HG02840 (cell line): ENCODE measurements around the gene DCBLD2.

Experiments used
- ATAC-seq: cut with Tn5 transposase; IDR thresholded peaks from one replicate; pipeline ENCODE4 v1.9.1; 2021; ENCODE audit warnings: mild to moderate bottlenecking, moderate library complexity, moderate number of reproducible peaks; ENCODE audit not compliant: unreplicated experiment, low FRiP score

The DCBLD2 gene, protein sequence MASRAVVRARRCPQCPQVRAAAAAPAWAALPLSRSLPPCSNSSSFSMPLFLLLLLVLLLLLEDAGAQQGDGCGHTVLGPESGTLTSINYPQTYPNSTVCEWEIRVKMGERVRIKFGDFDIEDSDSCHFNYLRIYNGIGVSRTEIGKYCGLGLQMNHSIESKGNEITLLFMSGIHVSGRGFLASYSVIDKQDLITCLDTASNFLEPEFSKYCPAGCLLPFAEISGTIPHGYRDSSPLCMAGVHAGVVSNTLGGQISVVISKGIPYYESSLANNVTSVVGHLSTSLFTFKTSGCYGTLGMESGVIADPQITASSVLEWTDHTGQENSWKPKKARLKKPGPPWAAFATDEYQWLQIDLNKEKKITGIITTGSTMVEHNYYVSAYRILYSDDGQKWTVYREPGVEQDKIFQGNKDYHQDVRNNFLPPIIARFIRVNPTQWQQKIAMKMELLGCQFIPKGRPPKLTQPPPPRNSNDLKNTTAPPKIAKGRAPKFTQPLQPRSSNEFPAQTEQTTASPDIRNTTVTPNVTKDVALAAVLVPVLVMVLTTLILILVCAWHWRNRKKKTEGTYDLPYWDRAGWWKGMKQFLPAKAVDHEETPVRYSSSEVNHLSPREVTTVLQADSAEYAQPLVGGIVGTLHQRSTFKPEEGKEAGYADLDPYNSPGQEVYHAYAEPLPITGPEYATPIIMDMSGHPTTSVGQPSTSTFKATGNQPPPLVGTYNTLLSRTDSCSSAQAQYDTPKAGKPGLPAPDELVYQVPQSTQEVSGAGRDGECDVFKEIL

GRCh38 chr3:98901392-98902350 is at the start of gene DCBLD2:
TSS of gene DCBLD2 (minus strand) at chr3:98901695. CDS start at chr3:98901326, 369 bp downstream.
- peak; percentile 100 for ATAC-seq

DNA sequence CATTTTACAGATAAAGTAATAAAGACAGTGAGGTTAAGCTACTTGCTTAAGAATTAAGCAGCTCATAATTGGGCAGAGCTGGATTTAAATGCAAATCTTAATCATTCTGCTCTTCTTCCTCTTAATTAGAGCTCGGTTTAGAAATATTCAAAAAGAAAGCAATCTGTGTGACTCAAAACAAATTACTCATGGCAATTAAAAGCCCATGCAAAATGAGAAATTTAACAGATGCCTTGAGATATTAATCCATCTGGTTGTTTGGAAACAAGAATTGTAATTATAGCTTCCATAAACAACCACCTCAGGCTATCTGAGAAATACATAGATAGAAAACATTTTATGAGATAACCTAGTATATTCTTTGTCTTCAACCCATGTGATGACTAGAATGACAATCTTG is 44.2 kb upstream of the DCBLD2 start:
- ATAC-seq: no peak

DNA sequence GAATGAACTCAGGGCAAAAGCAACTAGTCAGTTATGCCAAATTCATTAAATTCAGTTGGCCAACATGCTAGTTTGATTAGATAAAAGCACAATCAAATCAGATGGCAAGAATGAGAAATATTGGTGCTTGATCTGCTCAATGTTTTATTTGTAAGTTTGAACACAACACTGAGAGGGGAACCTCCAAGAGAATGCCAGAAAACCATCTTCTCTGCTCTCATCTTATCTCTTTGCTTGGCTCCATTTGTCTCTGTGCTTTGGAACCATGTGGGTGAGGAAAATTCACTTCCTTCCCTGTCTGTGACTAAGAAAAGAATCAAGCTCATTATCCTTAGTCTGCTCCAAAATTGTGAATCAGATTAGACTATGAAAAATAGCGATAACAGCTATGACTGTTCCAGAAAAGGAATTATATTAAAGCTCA is 43.6 kb upstream of the DCBLD2 start:
- ATAC-seq: no peak

- no peak for ATAC-seq
These were observed 28.9 kb upstream of the DCBLD2 start for GRCh38 chr3:98930413-98930812.

GRCh38 chr3:98921957-98922356 is 20.5 kb upstream of the DCBLD2 start:
- ATAC-seq: no peak

DNA sequence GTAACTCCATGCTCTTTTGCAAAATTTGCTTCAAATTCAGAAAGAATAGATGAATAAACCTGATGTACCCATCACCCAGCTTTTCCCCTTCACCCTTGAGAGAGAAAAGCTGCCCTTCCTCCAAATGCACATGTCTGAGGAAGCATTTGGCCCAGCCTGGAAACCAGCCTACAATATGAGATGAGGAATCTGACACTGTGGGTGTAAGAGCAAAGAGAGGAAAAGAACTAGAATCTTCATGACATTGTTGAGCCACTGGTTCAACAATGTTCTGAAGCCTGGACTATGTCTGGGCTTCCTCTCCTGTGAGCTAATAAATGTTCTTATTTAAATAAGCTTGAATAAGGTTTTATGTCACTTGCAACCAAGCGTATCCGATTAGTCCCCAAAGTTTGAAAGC is 18.7 kb upstream of the DCBLD2 start:
- no peak for ATAC-seq

- ATAC-seq: no peak
These were observed 17.1 kb upstream of the DCBLD2 start for GRCh38 chr3:98918586-98918985.

- ATAC-seq: no peak
These were observed 16.1 kb upstream of the DCBLD2 start for GRCh38 chr3:98917608-98918007.

DNA sequence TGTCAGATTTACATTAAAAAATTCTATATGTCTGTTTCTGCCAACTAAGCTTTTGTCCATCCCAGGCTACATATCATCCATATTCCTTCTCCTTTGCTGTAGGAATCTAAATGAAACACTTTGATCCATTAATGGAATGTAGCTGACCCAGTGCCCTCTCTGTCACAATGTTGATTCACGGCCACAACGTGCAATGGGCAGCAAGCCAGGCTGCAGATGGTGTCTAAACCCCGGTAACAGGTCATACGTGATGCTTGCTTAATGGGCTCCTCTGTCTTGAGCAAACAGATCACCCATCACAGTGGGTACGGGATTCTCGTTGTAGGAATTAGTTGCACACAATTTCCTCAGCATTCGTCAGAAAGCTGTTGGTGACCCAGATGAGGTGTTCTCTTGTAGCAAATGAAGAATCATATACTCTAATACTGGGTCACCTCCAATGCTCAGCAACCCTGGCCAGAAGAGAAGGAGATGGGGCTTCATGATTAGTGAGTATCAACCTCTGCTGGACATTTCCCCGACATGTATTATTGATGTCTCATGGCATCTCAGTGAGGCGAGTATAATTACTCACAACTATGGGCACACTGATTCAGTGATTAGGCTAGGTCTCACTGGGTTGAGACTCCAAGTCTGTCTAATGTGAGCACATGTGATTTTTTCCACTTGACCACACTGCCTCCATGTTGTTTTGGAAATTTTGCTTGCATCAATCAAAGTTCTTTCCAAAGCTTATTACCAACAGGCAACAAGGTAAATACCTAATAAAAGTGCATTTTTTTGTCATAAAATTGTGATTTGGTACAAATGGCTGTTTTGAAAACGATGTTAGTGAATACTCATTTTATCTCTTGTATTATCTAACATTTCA is 12.9 kb upstream of the DCBLD2 start:
- ATAC-seq: no peak

GRCh38 chr3:98912448-98912847 is 11.0 kb upstream of the DCBLD2 start:
- no peak for ATAC-seq

DNA sequence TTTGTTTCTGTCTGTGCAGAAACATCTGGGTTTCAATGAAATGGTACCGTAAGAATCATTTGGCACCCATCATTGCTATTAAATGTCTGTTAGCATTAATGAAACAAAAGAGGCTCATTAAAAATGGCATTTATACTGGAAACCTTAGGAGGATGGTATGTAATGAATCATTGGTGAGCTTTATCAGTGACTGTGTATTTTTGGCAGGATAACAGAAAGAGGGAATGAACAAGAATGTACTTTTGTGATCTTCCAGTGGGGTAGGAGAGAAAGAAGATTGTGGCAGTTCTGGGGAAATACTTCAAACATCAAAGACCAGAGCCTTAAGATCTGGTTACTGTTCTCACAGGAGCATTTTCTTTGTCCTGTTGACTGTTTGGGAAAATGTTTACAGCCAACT is 4.7 kb upstream of the DCBLD2 start:
- no peak for ATAC-seq

GRCh38 chr3:98903705-98904481 is 2.4 kb upstream of the DCBLD2 start:
- ATAC-seq: no peak

DNA sequence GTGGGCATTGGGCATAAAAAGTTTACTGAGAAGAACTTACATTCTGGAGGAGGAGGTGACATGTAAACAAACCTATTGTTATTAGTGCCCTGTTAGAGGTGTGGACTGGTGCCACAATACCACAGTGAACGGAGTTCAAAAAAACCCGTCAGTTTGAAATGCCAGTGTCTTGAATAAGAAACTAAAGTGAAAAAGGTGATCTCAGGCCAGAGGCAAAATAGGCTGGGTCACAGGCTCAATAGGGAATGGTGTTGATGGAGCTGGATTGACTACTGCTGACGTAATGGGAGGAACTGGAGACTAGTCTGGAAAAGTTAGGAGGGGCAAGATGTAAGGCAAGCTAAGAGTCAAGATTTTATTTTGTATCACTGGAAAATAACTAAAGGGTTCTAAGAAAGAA is 1.6 kb upstream of the DCBLD2 start:
- ATAC-seq: no peak

DNA sequence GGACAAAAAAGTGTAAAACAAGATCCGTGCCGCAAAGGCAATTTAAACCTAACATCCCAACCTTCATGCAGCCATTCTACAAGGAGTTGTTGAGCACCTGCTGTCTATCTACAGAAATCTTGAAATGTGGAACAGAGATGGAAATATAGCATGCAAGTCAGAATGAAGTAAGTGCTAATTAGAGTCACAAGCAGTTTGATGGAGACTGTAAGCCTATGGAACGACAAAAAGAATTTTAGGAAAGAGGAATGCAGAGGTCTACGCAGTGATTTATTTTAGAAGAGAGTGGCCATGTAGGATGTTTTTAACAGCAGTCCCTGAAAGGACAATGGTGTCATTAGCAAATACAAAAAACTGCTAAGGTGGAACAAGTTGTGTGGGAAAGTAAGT is 851 bp upstream of the DCBLD2 start:
- ATAC-seq: no peak

DNA sequence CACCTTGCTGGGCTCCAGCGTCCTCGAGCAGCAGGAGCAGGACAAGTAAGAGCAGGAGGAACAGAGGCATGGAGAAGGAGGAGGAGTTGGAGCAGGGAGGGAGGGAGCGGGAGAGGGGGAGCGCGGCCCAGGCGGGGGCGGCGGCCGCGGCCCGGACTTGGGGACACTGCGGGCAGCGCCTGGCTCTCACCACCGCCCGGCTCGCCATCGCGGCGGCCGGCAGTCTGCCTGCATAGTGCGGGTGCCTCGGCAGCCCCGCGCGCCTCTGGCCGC is 440 bp downstream of the DCBLD2 start:
- peak; percentile 24 for ATAC-seq

DNA sequence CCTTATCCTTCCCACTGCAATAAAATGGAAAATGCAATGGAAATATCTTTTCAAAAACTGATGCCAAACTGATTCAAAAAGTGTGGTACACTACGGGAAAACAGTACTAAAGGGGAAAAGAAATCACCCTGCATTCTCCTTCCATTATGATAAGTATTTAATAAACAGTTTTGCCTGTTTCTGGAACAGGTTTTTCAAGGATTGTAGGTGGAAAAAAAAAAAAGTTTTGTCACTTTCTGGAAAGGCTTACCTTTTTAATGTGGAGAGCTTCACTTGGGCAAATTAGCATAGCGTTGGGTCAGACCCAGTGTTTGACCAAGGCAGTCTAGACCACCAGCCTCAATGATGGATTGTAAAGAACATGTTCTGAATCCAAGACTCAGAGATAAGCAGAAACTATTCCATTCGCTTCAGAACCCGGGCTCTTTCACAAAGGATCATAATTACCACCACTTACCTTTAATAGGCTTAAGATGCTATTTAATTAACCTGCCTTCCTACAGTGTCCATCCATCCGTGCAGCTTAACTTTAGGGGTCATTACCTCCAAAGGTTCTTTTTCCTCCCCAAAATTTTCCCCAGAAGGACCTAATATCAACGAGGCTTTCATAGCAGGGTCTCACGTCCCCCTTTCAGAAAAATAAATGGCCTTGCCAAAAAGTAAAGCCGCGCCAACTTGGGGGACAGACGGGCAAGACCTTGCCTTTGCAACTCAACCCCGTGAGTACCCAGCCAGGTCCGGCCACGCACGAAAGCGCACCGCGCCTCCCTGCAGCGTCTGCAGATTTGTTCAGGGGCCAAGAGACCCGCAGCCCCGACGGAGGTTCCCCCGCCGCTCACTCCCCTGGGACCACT is 1.0 kb downstream of the DCBLD2 start:
- no peak for ATAC-seq

GRCh38 chr3:98897701-98898100 is 3.8 kb downstream of the DCBLD2 start:
- no peak for ATAC-seq
